Osteoblast (primary cell): ENCODE results near the gene STK32A. TPM values are rescaled to one million over a fixed set of nuclear protein-coding genes. Genes with fewer than 3 reads are reported as not detected.
"Not testable (repeated sequence)": the region's sequence is repeated elsewhere in the genome, so short reads cannot be mapped to it uniquely, and the experiment has no call there.

Experiments used
- DNase-seq: peaks from one replicate; pipeline ENCODE4 v3.0.0; 2011; ENCODE audit warnings: low spot score, mixed read lengths; ENCODE audit not compliant: insufficient read length; ENCODE audit errors: missing footprints
- H2AFZ ChIP-seq: 2 replicates; pipeline ENCODE4 v1.6.0; 2011; ENCODE audit warnings: mild to moderate bottlenecking, low read length
- H3K27ac ChIP-seq: 2 replicates; pipeline ENCODE4 v1.5.1; 2011; ENCODE audit warnings: mild to moderate bottlenecking, low read depth, low read length, moderate library complexity
- H3K27me3 ChIP-seq: 2 replicates; pipeline ENCODE4 v1.6.0; 2012; ENCODE audit warnings: mild to moderate bottlenecking, control low read depth, inconsistent platforms, low read length, moderate library complexity; ENCODE audit not compliant: insufficient read depth
- H3K36me3 ChIP-seq: 2 replicates; pipeline ENCODE4 v1.5.1; 2011; ENCODE audit warnings: mild to moderate bottlenecking, low read length, control low read depth, moderate library complexity; ENCODE audit not compliant: insufficient read depth
- H3K4me1 ChIP-seq: 2 replicates; pipeline ENCODE4 v1.5.1; 2011; ENCODE audit warnings: mild to moderate bottlenecking, low read length, control low read depth, moderate library complexity; ENCODE audit not compliant: insufficient read depth
- H3K4me2 ChIP-seq: 2 replicates; pipeline ENCODE4 v1.6.0; 2011; ENCODE audit warnings: mild to moderate bottlenecking, low read length; ENCODE audit not compliant: insufficient read depth
- H3K4me3 ChIP-seq: fragments of 200-600 bp; sonication (generic); 3 replicates; pipeline ENCODE4 v1.5.1; 2012; ENCODE audit warnings: mild to moderate bottlenecking, low read length, inconsistent platforms; ENCODE audit not compliant: insufficient read depth
- H3K79me2 ChIP-seq: 2 replicates; pipeline ENCODE4 v1.6.0; 2012; ENCODE audit warnings: mild to moderate bottlenecking, low read length, control low read depth, inconsistent platforms; ENCODE audit not compliant: insufficient read depth
- H3K9me3 ChIP-seq: 2 replicates; pipeline ENCODE4 v1.5.1; 2011; ENCODE audit warnings: low read depth, low read length, control low read depth
- H4K20me1 ChIP-seq: 2 replicates; pipeline ENCODE4 v1.6.0; 2012; ENCODE audit warnings: mild to moderate bottlenecking, low read length, control low read depth; ENCODE audit not compliant: insufficient read depth
- total RNA-seq: library from RNA; depleted of rRNA; stranded (reverse); fragments of >200 nt; gene quantifications from 2 replicates; pipeline ENCODE4 v1.2.3, GENCODE V29; 2012
- TF ChIP-seq, protein P1 (sequence below): IDR thresholded peaks from 2 replicates; pipeline ENCODE4 v1.5.1; 2011; ENCODE audit warnings: mild to moderate bottlenecking, low read depth, low read length, moderate library complexity; ENCODE audit errors: extremely low read depth

STK32A gene
- total RNA-seq, 1 donor, result 1.8 TPM

DNA sequence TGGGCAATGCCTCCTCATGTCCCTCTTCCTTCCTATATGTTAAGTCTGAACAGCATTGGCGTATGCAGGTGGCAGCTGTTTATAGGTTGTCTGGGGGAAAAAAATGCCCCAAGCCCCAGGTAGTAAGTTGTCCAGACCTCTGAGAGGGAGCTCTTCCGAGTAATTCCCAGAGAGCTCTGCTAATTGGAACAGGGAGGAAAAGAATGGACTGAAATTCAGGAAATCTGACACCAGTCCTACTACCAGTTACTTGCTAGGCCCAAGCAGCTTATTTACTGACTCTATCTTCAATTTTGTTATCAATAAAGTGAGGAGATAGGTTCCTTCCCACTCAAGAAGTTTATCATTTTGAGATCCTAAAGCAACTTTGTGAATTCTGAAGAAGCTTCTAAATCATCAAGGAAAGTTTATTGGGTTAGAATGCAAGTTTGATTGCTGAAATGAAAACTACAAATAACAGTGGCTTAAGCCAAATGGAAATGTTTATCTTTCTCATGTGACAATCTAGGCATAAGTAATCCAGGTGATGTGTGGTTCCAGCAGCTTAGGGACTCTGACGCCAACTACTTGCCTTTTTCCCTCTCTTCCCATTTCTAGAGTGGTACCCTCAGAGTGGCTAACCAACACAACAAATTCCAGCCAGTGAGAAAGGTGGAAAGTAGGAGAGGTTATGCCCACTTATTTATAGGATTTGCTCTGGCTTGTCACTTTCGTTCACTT, 5.6 kb downstream of the STK32A start:
- Histone ChIP-seq H3K27ac (no peak overlapping the region), H3K4me1 (no peaks in the 10 kb centered on the region), H2AFZ (no peak overlapping the region), H4K20me1 (no peaks in the 10 kb centered on the region), H3K79me2 (no peaks in the 10 kb centered on the region), H3K4me3 (no peak overlapping the region), H3K27me3 (peaks cover 15% of the 10 kb centered on the region), H3K9me3 (no peaks in the 10 kb centered on the region), H3K4me2 (no peak overlapping the region), H3K36me3 (no peaks in the 10 kb centered on the region)
- DNase-seq, result peak; percentile 79
- TF ChIP-seq, protein P1, sequence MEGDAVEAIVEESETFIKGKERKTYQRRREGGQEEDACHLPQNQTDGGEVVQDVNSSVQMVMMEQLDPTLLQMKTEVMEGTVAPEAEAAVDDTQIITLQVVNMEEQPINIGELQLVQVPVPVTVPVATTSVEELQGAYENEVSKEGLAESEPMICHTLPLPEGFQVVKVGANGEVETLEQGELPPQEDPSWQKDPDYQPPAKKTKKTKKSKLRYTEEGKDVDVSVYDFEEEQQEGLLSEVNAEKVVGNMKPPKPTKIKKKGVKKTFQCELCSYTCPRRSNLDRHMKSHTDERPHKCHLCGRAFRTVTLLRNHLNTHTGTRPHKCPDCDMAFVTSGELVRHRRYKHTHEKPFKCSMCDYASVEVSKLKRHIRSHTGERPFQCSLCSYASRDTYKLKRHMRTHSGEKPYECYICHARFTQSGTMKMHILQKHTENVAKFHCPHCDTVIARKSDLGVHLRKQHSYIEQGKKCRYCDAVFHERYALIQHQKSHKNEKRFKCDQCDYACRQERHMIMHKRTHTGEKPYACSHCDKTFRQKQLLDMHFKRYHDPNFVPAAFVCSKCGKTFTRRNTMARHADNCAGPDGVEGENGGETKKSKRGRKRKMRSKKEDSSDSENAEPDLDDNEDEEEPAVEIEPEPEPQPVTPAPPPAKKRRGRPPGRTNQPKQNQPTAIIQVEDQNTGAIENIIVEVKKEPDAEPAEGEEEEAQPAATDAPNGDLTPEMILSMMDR, result no peak

DNA sequence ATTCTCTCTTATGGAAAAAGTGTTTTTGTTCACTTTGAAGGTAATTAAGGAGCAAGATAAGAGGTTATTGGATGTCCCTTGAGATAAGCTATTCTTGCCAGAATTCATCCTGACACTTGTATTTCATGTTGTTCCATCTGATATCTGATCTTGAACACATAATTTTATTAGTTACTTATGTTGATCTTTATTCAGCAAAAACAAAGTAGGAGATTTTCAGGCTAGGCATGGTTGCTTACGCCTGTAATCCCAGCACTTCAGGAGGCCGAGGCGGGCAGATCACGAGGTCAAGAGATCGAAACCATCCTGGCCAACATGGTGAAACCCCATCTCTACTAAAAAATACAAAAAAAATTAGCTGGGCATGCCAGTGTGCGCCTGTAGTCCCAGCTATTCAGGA, 8.4 kb downstream of the STK32A start:
- H3K9me3 ChIP-seq, H2AFZ ChIP-seq, H3K27ac ChIP-seq, H3K36me3 ChIP-seq, DNase-seq, H4K20me1 ChIP-seq, H3K79me2 ChIP-seq, H3K4me1 ChIP-seq, H3K4me3 ChIP-seq, H3K27me3 ChIP-seq, H3K4me2 ChIP-seq: not testable (repeated sequence)

DNA sequence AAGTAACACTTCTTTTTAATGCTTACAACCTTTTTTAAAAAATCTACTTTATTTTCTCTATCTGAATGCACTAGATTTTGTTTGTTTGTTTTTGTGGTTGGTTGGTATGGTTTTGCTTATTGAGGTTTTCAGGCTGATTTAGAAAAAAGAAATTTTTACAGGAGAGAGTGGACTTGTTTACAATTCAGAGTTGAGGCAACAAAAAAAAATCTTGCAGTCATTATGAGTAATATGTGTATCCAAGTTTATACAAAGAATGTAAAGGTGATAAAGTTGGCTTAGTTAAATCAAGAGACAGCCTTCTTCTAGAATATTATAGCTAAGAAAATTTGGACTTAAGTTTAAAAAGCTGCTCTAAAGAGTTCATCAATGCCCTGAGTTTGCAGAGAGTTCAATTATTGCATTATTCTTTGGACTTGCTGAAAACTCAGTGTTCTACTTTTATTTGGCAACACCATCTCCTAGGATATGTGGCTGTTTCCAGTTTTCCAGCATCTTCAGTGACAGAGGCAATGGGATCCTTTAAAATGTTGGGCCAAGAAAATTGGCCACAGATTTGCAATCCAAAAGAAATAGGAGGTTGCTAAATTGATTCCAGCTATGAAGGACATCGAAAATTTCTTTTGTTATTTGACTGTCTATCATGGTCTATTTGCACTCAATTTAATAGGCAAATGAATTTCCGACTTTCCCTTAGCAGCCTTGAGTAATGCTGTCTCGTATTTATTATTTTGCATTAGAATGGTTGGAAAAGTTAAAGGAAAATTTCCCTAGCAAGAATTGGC, 10.7 kb downstream of the STK32A start:
- Histone ChIP-seq H3K4me1 (no peaks in the 10 kb centered on the region), H4K20me1 (no peaks in the 10 kb centered on the region), H3K4me3 (no peak overlapping the region), H3K36me3 (no peaks in the 10 kb centered on the region), H3K9me3 (no peaks in the 10 kb centered on the region), H2AFZ (no peak overlapping the region), H3K27me3 (peaks cover 3% of the 10 kb centered on the region), H3K79me2 (no peaks in the 10 kb centered on the region), H3K4me2 (no peak overlapping the region), H3K27ac (no peak overlapping the region)
- TF ChIP-seq, protein P1, result no peak
- no peak for DNase-seq

DNA sequence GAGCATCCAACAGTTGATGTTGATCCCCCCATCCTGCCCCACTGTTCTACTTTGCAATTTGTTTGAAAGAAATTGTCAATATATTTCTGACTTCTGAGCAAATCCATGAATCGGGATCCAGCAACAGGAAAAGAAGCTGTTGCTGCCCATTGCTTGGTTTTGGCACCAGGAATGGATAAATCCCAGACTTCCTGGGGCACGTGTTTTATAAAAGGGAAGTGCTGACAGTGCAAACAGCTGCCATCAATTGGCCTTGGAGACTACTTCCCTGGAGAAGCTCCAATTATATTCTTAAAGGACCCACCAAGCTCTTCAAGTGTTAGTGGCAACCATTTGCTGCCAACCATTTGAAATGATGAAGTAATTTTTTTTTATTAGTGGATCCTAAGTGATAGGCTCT, 13.7 kb downstream of the STK32A start:
- DNase-seq, result no peak
- Histone ChIP-seq H3K4me2 (no peak overlapping the region), H2AFZ (no peak overlapping the region), H3K36me3 (no peaks in the 10 kb centered on the region), H3K27ac (no peak overlapping the region), H4K20me1 (no peaks in the 10 kb centered on the region), H3K27me3 (peaks cover 3% of the 10 kb centered on the region), H3K4me1 (no peaks in the 10 kb centered on the region), H3K9me3 (no peaks in the 10 kb centered on the region), H3K4me3 (no peak overlapping the region), H3K79me2 (no peaks in the 10 kb centered on the region)
- TF ChIP-seq, protein P1, result no peak
